Ovary (tissue), 9 donors: ENCODE results near the gene SETD4. TPM values are rescaled to one million over a fixed set of nuclear protein-coding genes. Genes with fewer than 3 reads are reported as not detected.
A peak's percentile ranks its signal among the peaks of the same experiment; 100 is the strongest.

Experiments used
- DNase-seq, 5 donors: peaks; one replicate each; pipeline ENCODE4 v3.0.0-alpha.2; 2019 to 2020
- H3K27ac ChIP-seq, 2 donors: fragments of 200-600 bp; one replicate each; pipeline versions ENCODE4 v1.5.1 to v1.8.0; 2019 to 2022
- H3K27me3 ChIP-seq: fragments of 200-600 bp; one replicate; pipeline ENCODE4 v1.8.0; 2022
- H3K36me3 ChIP-seq: fragments of 200-600 bp; sonication (generic); one replicate; pipeline ENCODE4 v1.5.1; 2019
- H3K4me1 ChIP-seq: one replicate; pipeline ENCODE4 v1.8.1; 2013; ENCODE audit warnings: mild to moderate bottlenecking, moderate library complexity; ENCODE audit not compliant: insufficient read depth
- H3K4me3 ChIP-seq: fragments of 200-600 bp; sonication (generic); one replicate; pipeline ENCODE4 v1.5.1; 2017
- H3K9me3 ChIP-seq, 2 donors: fragments of 200-600 bp in 1 of 2; sonication (generic) in 1 of 2; one replicate each; pipeline versions ENCODE4 v1.5.1 to v1.8.1; 2013 to 2019; ENCODE audit warnings: mild to moderate bottlenecking in 1 of 2, moderate library complexity in 1 of 2
- CTCF ChIP-seq, 3 donors: fragments of 450-650 bp in 2 of 3; fragments of 200-600 bp in 1 of 3; IDR thresholded peaks; one replicate each; pipeline versions ENCODE4 v1.5.1 to v1.8.0; 2016 to 2022; ENCODE audit warnings: antibody characterized with exemption in 3 of 3, mild to moderate bottlenecking in 1 of 3
- EP300 ChIP-seq: sonication (generic); formaldehyde crosslinking; IDR thresholded peaks from one replicate; pipeline ENCODE4 v1.6.1; 2017; ENCODE audit warnings: antibody characterized with exemption
- POLR2A ChIP-seq: fragments of 450-650 bp; IDR thresholded peaks from one replicate; pipeline ENCODE4 v1.6.1; 2017; ENCODE audit warnings: antibody characterized with exemption, mild to moderate bottlenecking, moderate library complexity
- WGBS, 3 donors: extraction: QIAGEN DNeasy Blood & Tissue Kit in 1 of 3; methylation state at CpG; one replicate each; pipeline versions ENCODE4 v1.1.5 to v1.1.7; 2013 to 2017; 5-methylcytosine and 5-hydroxymethylcytosine counted together
- intact Hi-C, 4 donors: fragments of 100-400 bp; cut with DNase I; formaldehyde crosslinking; loops; one replicate each; pipeline versions ENCODE4 v1.11.0 to v1.15.1; 2022 to 2023
- polyA plus RNA-seq, 2 donors: library from polyadenylated mRNA; stranded (reverse); fragments of 200-250 nt in 1 of 2; fragments of 350-450 nt in 1 of 2; fragmentation: Illumina TruSeq in 1 of 2; extraction: RNeasy Lipid Tissue Mini Kit (QIAGEN cat#74804) in 1 of 2; gene quantifications; one replicate each; pipeline ENCODE4 v1.2.3, GENCODE V29; 2013 to 2014
- total RNA-seq, 7 donors: library from RNA; depleted of rRNA in 2 of 7; stranded (reverse); fragments of >200 nt in 2 of 7; fragmentation: NEBNext Ultra II Directional in 3 of 7; extraction: Animal tissue kit (Norgen Biotek cat#: 25700) in 3 of 7; gene quantifications; one replicate each; pipeline versions ENCODE4 v1.1.0 to v1.2.4, GENCODE V29; 2016 to 2023
- donor health status: DM: no; HTN: no; CAD: no; lungs with moderate emphysema.
- donor health status: DM: no; HTN: no; CAD: no.
- donor health status: Bipolar disorder and iron deficiency.
- donor health status: DM: yes; HTN: yes; CAD: no.
- donor health status: DM: no; HTN: no; CAD: no.
- donor health status: DM: yes; HTN: yes; CAD: no.

Gene SETD4
- total and polyA plus RNA-seq, 9 donors = 11.6 to 22.9 (median 15.6) TPM

DNA sequence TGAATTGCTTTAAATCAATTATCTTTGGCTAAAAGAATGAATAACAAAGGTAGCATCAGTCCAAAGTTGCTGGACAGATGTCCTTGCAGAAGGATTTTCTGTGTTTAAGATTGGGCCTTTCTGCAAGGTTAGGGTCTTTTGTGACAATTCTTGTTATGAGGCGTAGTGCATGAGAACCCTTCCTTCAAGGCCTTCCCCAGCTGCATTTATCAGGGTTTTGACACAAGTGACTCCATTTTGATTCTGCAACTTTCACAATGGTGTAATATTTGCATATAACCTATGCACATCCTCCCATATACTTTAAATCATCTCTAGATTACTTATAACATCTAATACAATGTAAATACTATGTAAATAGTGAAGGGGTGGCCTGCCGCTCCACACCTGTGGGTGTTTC, 1.1 kb upstream of the SETD4 start:
- WGBS, 3 donors = 97 to 99% (median 98%) methylated on average over 2 of the region's 2 CpGs
- Histone ChIP-seq H3K4me1 (peaks cover 2% of the 10 kb centered on the region), H3K4me3 (no peak overlapping the region), H3K27ac (no peak overlapping the region), H3K27me3 (no peaks in the 10 kb centered on the region), H3K9me3 (no peaks in the 10 kb centered on the region), H3K36me3 (no peaks in the 10 kb centered on the region)
- intact Hi-C loops = loop anchor here in 1 of 4 donors (10.0 kb wide), 1 partner anchor 53 kb away; no protein-coding TSS in a partner anchor
- no peak for DNase-seq
- TF ChIP-seq CTCF (IDR thresholded peaks at IDR 0.05) = no peak
- no peak for TF ChIP-seq POLR2A
- TF ChIP-seq EP300 = no peak

DNA sequence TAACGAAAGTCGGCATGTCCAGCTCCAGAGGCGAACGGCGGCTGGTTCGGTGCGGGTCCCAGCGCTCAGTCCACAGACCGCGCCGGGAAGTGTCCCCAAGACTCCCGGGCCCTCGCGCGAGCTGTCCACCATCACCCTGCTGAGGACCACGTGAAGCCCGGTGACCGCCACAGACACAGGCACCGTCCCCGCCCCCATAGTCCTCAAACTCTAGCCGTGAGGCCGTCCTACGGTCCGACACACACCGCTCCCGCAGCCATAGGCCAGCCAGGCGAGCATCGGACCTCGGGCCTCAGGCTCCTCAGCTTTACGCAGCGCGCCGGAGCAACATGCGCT, 535 bp downstream of the SETD4 start:
- TF ChIP-seq CTCF (IDR thresholded peaks at IDR 0.05) (no peak), EP300 (no peak), POLR2A (no peak)
- WGBS, 3 donors = 0 to 1% (median 1%) methylated on average over 31 to 34 of the region's 34 CpGs

GRCh38 chr21:36055551-36055950, 4.8 kb downstream of the SETD4 start:
- H3K9me3 ChIP-seq = no peaks in the 10 kb centered on the region
- TF ChIP-seq EP300 (no peak), CTCF (IDR thresholded peaks at IDR 0.05) (no peak), POLR2A (no peak)
- intact Hi-C loops = no loop called here
- 93 to 99% (median 95%) methylated on average over 3 of the region's 3 CpGs for WGBS, 3 donors
- H3K36me3 ChIP-seq = no peaks in the 10 kb centered on the region
- H3K27ac ChIP-seq = no peak overlapping the region
- no peaks in the 10 kb centered on the region for H3K4me1 ChIP-seq
- no peak for DNase-seq
- H3K4me3 ChIP-seq = no peak overlapping the region
- no peaks in the 10 kb centered on the region for H3K27me3 ChIP-seq

More for the DNA sequence above, 535 bp downstream of the SETD4 start:
- Histone ChIP-seq H3K27me3 (no peaks in the 10 kb centered on the region), H3K36me3 (no peaks in the 10 kb centered on the region), H3K4me3 (peak overlapping the region; percentile 73), H3K27ac (peak overlapping the region in 1 of 2 donors; percentile 77), H3K9me3 (no peaks in the 10 kb centered on the region), H3K4me1 (peaks cover 2% of the 10 kb centered on the region)
- intact Hi-C loops = loop anchor here in 1 of 4 donors (10.0 kb wide), 1 partner anchor 55 kb away; no protein-coding TSS in a partner anchor
- no peak for DNase-seq

GRCh38 chr21:36053715-36054062, 6.6 kb downstream of the SETD4 start:
- no peak overlapping the region for H3K4me3 ChIP-seq
- 79 to 82% (median 81%) methylated on average over 3 of the region's 3 CpGs for WGBS, 3 donors
- DNase-seq = no peak
- intact Hi-C loops = no loop called here
- H3K9me3 ChIP-seq = no peaks in the 10 kb centered on the region
- no peaks in the 10 kb centered on the region for H3K36me3 ChIP-seq
- H3K27me3 ChIP-seq = no peaks in the 10 kb centered on the region
- H3K27ac ChIP-seq = no peak overlapping the region
- H3K4me1 ChIP-seq = no peaks in the 10 kb centered on the region
- TF ChIP-seq CTCF (IDR thresholded peaks at IDR 0.05) (no peak), POLR2A (no peak), EP300 (no peak)
